HG02884 (cell line): ENCODE data around the gene C14orf119.

ENCODE experiments used
- ATAC-seq: cut with Tn5 transposase; IDR thresholded peaks from one replicate; pipeline ENCODE4 v1.9.1; 2021; ENCODE audit warnings: mild to moderate bottlenecking, moderate library complexity; ENCODE audit not compliant: unreplicated experiment

Gene C14orf119

GRCh38 chr14:23060536-23061260 is 34.6 kb upstream of the C14orf119 start:
- no peak for ATAC-seq

DNA sequence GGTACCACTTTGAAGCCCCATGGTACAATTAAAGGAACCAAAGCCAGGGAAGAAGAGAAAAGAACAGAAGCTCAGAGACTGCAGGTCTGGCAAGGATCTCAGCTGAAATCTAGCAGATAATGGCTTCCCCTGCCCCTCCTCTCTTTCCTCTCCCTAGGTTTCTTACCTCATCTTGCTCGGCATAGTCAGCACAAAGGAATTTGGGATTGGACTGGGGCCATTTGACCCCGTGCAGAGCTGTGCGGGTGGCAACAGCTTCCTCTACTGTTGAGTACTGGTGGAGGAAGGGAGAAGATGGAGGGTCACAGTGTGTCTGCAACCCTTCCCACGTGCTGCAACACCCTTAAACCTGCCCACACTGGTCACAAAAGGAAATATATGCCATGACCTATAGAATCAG is 33.3 kb upstream of the C14orf119 start:
- no peak for ATAC-seq

- no peak for ATAC-seq
These were observed 31.7 kb upstream of the C14orf119 start for GRCh38 chr14:23063601-23064000.

DNA sequence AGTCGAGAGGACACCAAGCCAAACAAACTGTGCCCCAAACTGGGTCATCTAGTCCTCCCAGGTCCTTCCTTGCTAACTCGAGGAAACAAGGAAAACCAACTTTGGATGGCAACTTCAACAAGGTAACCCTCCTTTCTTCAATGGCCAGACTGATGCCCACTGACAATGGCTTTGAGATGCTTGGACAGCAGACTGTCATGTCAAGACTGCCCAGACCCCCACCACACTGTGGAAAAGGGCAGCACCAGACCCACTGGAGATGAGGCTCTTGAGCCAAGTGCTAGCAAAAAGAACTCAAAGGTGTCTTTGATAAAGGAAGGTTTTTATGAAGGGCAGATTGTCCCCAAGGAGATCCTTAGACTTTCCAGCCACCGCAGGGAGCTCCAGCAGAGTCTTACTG is 28.9 kb upstream of the C14orf119 start:
- no peak for ATAC-seq

GRCh38 chr14:23066855-23067744 is 28.2 kb upstream of the C14orf119 start:
- ATAC-seq = no peak

- no peak for ATAC-seq
These were observed 27.2 kb upstream of the C14orf119 start for GRCh38 chr14:23067847-23068788.

DNA sequence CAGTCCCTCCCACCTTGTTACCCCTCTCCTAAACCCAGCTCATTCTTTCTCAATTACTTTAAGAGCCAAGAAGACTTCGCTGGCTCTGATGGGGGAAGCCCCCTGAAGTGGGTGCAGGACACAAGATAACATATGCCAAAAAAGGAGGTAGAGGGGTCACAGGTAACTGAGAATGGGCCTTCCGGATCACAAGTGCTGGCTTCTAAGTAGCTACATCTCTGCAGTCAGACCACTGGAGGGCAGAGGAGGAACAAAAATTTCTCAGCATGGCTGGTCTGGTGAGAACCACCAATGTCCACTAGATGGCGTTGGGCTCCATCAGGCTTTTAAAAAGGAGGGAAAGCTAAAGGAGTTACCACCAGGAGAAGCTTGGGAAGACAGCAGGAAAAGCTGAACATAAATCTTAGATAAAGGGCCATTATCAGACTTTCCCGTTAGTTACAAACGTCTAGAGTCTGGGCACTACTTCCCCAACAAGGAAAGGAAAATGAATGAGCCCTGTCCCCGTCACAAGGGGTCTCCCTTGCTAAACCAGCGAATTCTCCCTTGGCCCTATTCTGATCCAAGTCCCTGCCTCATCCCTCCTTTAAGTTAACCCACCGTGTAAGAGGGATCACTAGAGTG is 26.4 kb upstream of the C14orf119 start:
- ATAC-seq = peak; percentile 60

DNA sequence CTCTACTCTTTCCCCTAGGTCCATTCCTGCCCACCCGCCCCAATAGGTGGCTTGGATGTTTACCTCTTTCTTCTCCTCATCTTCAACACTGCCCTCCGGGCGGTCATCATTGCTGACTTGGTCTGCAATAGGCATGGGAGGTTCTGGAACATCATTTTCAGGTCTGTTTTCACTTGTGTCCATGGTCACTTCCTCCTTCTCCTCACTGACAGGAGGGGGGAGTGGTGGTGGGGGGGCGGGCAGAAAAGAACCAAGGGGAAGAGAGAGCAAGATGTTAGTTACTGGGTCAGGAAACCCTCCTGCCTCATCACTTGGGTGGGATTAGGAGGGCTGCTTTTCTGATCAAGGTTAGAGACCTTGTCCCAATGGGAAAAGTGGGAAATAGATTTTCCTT is 25.9 kb upstream of the C14orf119 start:
- ATAC-seq = no peak

GRCh38 chr14:23070262-23071129 is 24.8 kb upstream of the C14orf119 start:
- ATAC-seq = no peak

GRCh38 chr14:23071244-23071920 is 23.9 kb upstream of the C14orf119 start:
- peak; percentile 86 for ATAC-seq

DNA sequence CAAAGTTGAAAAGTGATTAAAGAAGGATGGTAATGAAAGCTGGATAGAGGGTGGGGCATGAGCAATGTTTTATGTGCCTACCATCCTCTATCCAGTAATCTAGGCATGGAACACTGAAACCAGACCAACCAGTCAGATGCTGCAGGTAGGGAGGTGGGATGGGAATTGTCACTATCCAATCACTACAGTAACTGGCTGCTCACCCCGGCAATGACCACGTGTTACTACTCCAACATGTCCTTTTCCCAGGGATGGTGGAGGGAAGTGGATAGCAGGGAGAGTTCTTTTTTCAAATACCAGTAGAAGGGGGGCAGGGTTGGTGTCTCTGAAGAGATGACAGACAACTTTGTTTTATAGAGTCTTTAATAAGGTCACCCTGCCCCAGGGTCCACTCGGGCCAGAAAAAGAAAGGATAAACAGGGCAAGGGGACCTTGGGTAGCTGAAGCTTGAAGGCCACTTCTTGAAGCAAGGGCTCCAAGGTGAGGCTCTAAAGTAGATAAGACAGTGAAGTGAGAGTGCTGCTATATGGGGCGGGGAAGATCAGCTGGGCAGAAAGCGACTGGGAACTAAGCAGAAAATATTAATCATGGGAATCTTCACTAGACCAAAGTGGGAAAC is 23.3 kb upstream of the C14orf119 start:
- no peak for ATAC-seq

- no peak for ATAC-seq
These were observed 20.4 kb upstream of the C14orf119 start for GRCh38 chr14:23074906-23075305.

DNA sequence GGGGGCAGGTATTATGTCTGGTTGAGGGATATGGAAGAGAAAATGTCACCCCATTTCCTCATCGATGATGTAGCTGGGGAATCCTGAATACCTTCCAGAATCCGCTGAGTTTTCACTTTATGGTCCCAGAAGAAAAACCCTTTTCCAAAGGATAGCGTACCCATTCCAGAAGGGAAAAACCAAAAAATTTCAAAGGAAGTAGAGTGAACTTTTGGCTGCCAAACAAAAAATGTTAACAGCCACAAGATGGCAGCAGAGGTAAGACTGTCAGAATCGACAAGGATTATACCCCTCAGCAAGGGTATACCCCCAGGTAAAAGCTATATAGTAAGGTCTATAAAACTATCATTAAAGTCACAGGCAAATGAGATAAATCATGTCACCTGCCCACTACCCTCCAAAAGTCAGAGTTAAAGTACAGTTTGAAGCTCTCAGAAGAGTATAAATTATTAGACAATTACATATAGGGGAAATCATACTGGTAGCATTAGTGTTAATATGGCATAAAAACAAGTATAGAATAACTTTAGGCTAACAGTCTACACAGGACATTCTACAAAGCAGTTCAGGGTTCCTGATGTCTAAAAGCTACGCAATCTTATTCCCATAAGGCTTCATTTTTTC is 18.4 kb upstream of the C14orf119 start:
- ATAC-seq = no peak

DNA sequence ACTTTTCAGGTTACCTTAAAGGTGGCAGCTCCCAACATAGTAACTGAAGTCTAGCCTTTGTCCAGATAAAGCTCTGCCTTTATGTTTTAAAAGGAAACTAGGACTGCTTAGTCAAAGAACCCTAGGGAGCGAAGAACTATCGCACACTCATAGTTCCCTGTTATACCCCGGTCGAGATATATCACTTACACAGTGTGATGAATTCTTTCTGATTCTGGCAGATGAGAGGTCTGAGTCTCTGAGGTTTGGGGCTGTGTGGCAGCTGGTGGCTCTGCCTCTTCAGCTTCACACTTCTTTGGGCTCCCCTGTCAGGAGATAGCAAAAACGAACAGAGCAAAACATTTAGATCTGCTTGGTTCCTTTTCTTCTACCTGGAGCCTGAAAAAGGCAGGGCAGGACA is 17.3 kb upstream of the C14orf119 start:
- no peak for ATAC-seq

- ATAC-seq = no peak
These were observed 16.6 kb upstream of the C14orf119 start for GRCh38 chr14:23078692-23079116.

DNA sequence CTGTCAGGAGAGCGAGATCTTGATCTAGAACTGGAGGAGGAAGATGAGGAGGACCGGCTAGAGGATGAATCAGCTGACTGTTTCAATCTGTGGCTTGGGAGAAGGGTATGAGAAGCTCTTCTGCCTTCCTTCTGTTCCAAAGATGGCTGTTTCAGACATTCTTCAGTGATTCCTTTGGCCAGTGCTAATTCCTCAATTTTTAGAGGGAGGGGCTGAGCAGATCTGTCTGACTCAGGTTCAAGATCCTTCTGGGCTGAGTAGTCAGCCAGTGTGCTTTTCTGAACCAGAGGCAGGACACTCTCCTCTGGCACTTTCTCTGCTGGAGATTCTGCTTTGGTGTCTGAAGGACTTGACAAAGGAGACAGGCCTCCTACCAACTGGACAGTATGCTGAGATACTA is 15.6 kb upstream of the C14orf119 start:
- no peak for ATAC-seq

GRCh38 chr14:23080474-23080873 is 14.8 kb upstream of the C14orf119 start:
- ATAC-seq = no peak

DNA sequence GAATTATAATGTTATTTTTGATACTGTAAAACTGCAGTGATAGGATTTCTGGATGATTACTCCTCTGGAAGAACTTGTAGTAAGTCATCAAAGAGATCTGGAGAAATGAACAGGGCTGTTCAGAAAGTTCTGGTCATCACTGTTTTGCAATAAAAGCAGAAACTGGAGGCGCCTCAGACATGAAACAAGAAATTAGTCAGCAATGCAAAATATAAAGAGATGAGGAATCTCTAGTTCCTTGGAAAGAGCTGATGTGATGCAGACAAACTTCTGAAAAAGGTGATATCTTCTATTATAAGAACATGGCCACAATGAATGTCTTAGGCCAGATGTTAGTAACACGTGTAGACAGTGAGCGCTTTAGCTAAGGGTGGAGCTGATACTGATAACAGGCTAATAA is 9.8 kb upstream of the C14orf119 start:
- no peak for ATAC-seq
